H54 (cell line): ENCODE measurements around the gene ZNF79.
"Not testable (repeated sequence)": the region's sequence is repeated elsewhere in the genome, so short reads cannot be mapped to it uniquely, and the experiment has no call there.

Experiments
- DNase-seq: peaks from one replicate; pipeline ENCODE4 v3.0.0; 2011; ENCODE audit warnings: low spot score, mixed read lengths; ENCODE audit not compliant: insufficient read length
- FAIRE-seq: peaks from 3 replicates; lab custom pipeline; 2011; peaks lifted over from hg19 to GRCh38; lab: Jason Lieb, UNC
- POLR2A ChIP-seq: IDR thresholded peaks from 2 replicates; pipeline ENCODE4 v1.6.1; 2011; ENCODE audit warnings: low read depth, mild to moderate bottlenecking, low read length

The ZNF79 gene

GRCh38 chr9:127449332-127449966 lies 25.3 kb downstream of the ZNF79 start:
- DNase-seq (no peak), FAIRE-seq (no peak)
- no peak for TF ChIP-seq POLR2A

- no peak for TF ChIP-seq POLR2A
- FAIRE-seq (no peak), DNase-seq (no peak)
Observed at GRCh38 chr9:127450243-127450760, 26.1 kb downstream of the ZNF79 start.

- TF ChIP-seq POLR2A: peak; percentile 99
- DNase-seq: peak; percentile 95
- no peak for FAIRE-seq
Observed at GRCh38 chr9:127450830-127451607, 26.8 kb downstream of the ZNF79 start, which contains the start of the genes LRSAM1 and RPL12. Gene LRSAM1 (plus strand): TSS chr9:127451510. CDS start chr9:127454528, 3,018 bp downstream. Gene RPL12 (minus strand): TSS chr9:127451406. CDS start chr9:127451317, 89 bp downstream.

GRCh38 chr9:127451608-127451857 lies 27.4 kb downstream of the ZNF79 start:
- no peak for TF ChIP-seq POLR2A
- FAIRE-seq (no peak), DNase-seq (no peak)

- peak; percentile 35 for TF ChIP-seq POLR2A
- FAIRE-seq (no peak), DNase-seq (peak; percentile 91)
Observed at GRCh38 chr9:127451858-127452656, 27.9 kb downstream of the ZNF79 start.

- no peak for FAIRE-seq
- no peak for TF ChIP-seq POLR2A
- no peak for DNase-seq
Observed at GRCh38 chr9:127452691-127453090, 28.5 kb downstream of the ZNF79 start.

- peak; percentile 66 for DNase-seq
- TF ChIP-seq POLR2A: no peak
- no peak for FAIRE-seq
Observed at GRCh38 chr9:127455324-127455992, 31.3 kb downstream of the ZNF79 start.

GRCh38 chr9:127457191-127457878 lies 33.2 kb downstream of the ZNF79 start:
- FAIRE-seq (no peak), DNase-seq (no peak)
- TF ChIP-seq POLR2A: no peak

- DNase-seq: no peak
- FAIRE-seq: no peak
Observed at GRCh38 chr9:127458921-127459320, 34.7 kb downstream of the ZNF79 start.

GRCh38 chr9:127463382-127463781 lies 39.2 kb downstream of the ZNF79 start:
- no peak for FAIRE-seq
- DNase-seq: no peak
- TF ChIP-seq POLR2A: no peak

More at GRCh38 chr9:127458921-127459320, 34.7 kb downstream of the ZNF79 start:
- TF ChIP-seq POLR2A: no peak

- DNase-seq: no peak
- no peak for FAIRE-seq
- no peak for TF ChIP-seq POLR2A
Observed at GRCh38 chr9:127463911-127464310, 39.7 kb downstream of the ZNF79 start.

GRCh38 chr9:127466407-127466917 lies 42.3 kb downstream of the ZNF79 start:
- not testable (repeated sequence) for DNase-seq, FAIRE-seq

GRCh38 chr9:127467621-127468020 lies 43.4 kb downstream of the ZNF79 start:
- DNase-seq: no peak
- no peak for TF ChIP-seq POLR2A
- FAIRE-seq: no peak
